PC-9 (cell line): ENCODE data around the gene BOLA1. TPM values are rescaled to one million over a fixed set of nuclear protein-coding genes. Genes with fewer than 3 reads are reported as not detected.
A peak's percentile ranks its signal among the peaks of the same experiment; 100 is the strongest.
"Not testable (repeated sequence)": the region's sequence is repeated elsewhere in the genome, so short reads cannot be mapped to it uniquely, and the experiment has no call there.

Experiments used
- BruUV-seq: library from RNA; stranded (reverse); fragments of 400-500 nt; replicated peaks from 2 replicates; lab custom pipeline; 2021; lab: Mats Ljungman, UMichigan
- CTCF ChIA-PET: fragments of 300-600 bp; sonication (Branson Sonifier 250); formaldehyde crosslinking; loops from one replicate; lab custom pipeline; 2022; ENCODE audit warnings: antibody characterized with exemption; lab: Charles Lee
- POLR2A ChIA-PET: fragments of 300-600 bp; sonication (Branson Sonifier 250); formaldehyde crosslinking; loops from one replicate; lab custom pipeline; 2022; ENCODE audit warnings: antibody characterized with exemption; ENCODE audit not compliant: unreplicated experiment; lab: Charles Lee
- DNase-seq, 2 experiments: peaks; one replicate each; pipeline versions ENCODE4 v3.0.0 to v3.0.0-alpha.2; 2015 to 2022; ENCODE audit warnings: mixed read lengths in 1 of 2
- H2AFZ ChIP-seq: fragments of 200-600 bp; sonication (generic); 2 replicates; pipeline ENCODE4 v1.8.1; 2017; ENCODE audit warnings: antibody characterized with exemption
- H3F3A ChIP-seq: fragments of 200-600 bp; sonication (generic); 2 replicates; pipeline ENCODE4 v1.8.1; 2017; ENCODE audit warnings: antibody characterized with exemption, mild to moderate bottlenecking, low read depth; ENCODE audit not compliant: insufficient read depth
- H3K27ac ChIP-seq: fragments of 200-600 bp; sonication (generic); 2 replicates; pipeline ENCODE4 v1.6.1; 2016; ENCODE audit warnings: mixed run types
- H3K27me3 ChIP-seq: fragments of 200-600 bp; sonication (generic); 2 replicates; pipeline ENCODE4 v1.6.1; 2016; ENCODE audit warnings: low read depth, mixed run types; ENCODE audit not compliant: insufficient read depth
- H3K36me3 ChIP-seq: fragments of 200-600 bp; sonication (generic); 2 replicates; pipeline ENCODE4 v1.6.1; 2016; ENCODE audit warnings: low read depth, mixed run types
- H3K4me1 ChIP-seq: fragments of 200-600 bp; sonication (generic); replicated peaks from 2 replicates; pipeline ENCODE4 v1.6.1; 2016; ENCODE audit warnings: mixed run types; ENCODE audit not compliant: insufficient read depth
- H3K4me2 ChIP-seq: fragments of 200-600 bp; sonication (generic); 2 replicates; pipeline ENCODE4 v1.6.1; 2017; ENCODE audit warnings: mixed run types
- H3K4me3 ChIP-seq: fragments of 200-600 bp; sonication (generic); 2 replicates; pipeline ENCODE4 v1.6.1; 2016; ENCODE audit warnings: mixed run types
- H3K79me2 ChIP-seq: fragments of 200-600 bp; sonication (generic); 2 replicates; pipeline ENCODE4 v1.6.1; 2017; ENCODE audit warnings: low read depth, mixed run types
- H3K9me2 ChIP-seq: fragments of 200-600 bp; sonication (generic); 2 replicates; pipeline ENCODE4 v1.8.1; 2017; ENCODE audit warnings: mild to moderate bottlenecking; ENCODE audit not compliant: insufficient read depth
- H3K9me3 ChIP-seq: fragments of 200-600 bp; sonication (generic); 2 replicates; pipeline ENCODE4 v1.8.1; 2016; ENCODE audit warnings: low read depth; ENCODE audit not compliant: insufficient read depth
- H4K20me1 ChIP-seq: fragments of 200-600 bp; sonication (generic); 2 replicates; pipeline ENCODE4 v1.8.1; 2017; ENCODE audit not compliant: insufficient read depth
- EZH2 ChIP-seq: fragments of 200-600 bp; sonication (generic); IDR thresholded peaks from 2 replicates; pipeline ENCODE4 v1.8.0; 2017; ENCODE audit warnings: antibody characterized with exemption, low read depth
- intact Hi-C: fragments of 100-400 bp; cut with micrococcal nuclease; formaldehyde crosslinking; loops from one replicate; pipeline ENCODE4 v1.10.0; 2022; ENCODE audit not compliant: unreplicated experiment
- total RNA-seq: library from RNA; stranded (reverse); gene quantifications from 2 replicates; pipeline ENCODE4 v1.2.3, GENCODE V29; 2021
- TF ChIP-seq, protein P1 (sequence below): fragments of 200-600 bp; sonication (generic); conservative IDR thresholded peaks from 2 replicates; pipeline ENCODE4 v1.6.1; 2017; ENCODE audit warnings: mixed run types, antibody characterized with exemption, mild to moderate bottlenecking, moderate library complexity

The BOLA1 gene
- total RNA-seq, 1 experiment from 2014 or later = 16.2 TPM

- no peak overlapping the region for H2AFZ ChIP-seq
- no peaks in the 10 kb centered on the region for H3K79me2 ChIP-seq
- BruUV-seq = TSS peak; percentile 80
- H3K27ac ChIP-seq = peak overlapping the region; percentile 95
- no peaks in the 10 kb centered on the region for H4K20me1 ChIP-seq
- H3K36me3 ChIP-seq = no peaks in the 10 kb centered on the region
- H3K9me3 ChIP-seq = no peaks in the 10 kb centered on the region
- peak in 1 of 2 experiments; percentile 7 for DNase-seq
- intact Hi-C loops = loop anchor here (1.0 to 2.0 kb wide), 2 partner anchors 10 to 73 kb away; partner anchors contain the start of genes OTUD7B and SF3B4
- peak overlapping the region; percentile 81; the same call in 1 of the 2 replicates for H3K4me3 ChIP-seq
- H3K27me3 ChIP-seq = no peaks in the 10 kb centered on the region
- POLR2A ChIA-PET = interaction anchor here (0.6 to 1.1 kb wide), 4 partner anchors 12 to 293 kb away, joined by 3 to 33 read pairs (median 4); a partner anchor contains a TSS
- peaks cover 40% of the 10 kb centered on the region for H3K4me1 ChIP-seq
- H3K4me2 ChIP-seq = peak overlapping the region; percentile 89
- H3F3A ChIP-seq = peaks cover 52% of the 10 kb centered on the region
- CTCF ChIA-PET = interaction anchor here (0.7 kb wide), 1 partner anchor 254 kb away, joined by 3 read pairs; no protein-coding TSS in a partner anchor
- no peak for TF ChIP-seq EZH2
- H3K9me2 ChIP-seq = no peaks in the 10 kb centered on the region
Measured at GRCh38 chr1:149937759-149938158, 38.4 kb downstream of the BOLA1 start.

DNA sequence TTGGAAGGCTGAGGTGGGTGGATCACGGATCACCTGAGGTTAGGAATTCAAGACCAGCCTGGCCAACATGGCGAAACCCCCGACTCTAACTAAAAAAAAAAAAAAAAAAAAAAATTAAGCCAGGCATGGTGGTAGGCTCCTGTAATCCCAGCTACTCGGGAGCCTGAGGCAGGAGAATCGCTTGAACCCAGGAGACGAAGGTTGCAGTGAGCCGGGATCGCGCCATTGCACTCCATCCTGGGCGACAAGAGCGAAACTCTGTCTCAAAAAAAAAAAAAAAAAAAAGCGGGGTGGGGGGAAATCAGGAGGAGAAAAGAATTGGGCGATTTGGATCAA lies 39.3 kb downstream of the BOLA1 start:
- H3K27me3 ChIP-seq, H3K9me3 ChIP-seq, H3K79me2 ChIP-seq, H4K20me1 ChIP-seq, CTCF ChIA-PET, H3K9me2 ChIP-seq, H3K36me3 ChIP-seq, H2AFZ ChIP-seq, BruUV-seq: not testable (repeated sequence)
- Histone ChIP-seq H3K4me1 (peaks cover 40% of the 10 kb centered on the region), H3K4me2 (peak overlapping the region; percentile 89), H3K27ac (peak overlapping the region; percentile 95), H3K4me3 (peak overlapping the region; percentile 54), H3F3A (peaks cover 52% of the 10 kb centered on the region)
- intact Hi-C loops = loop anchor here (1.0 to 2.0 kb wide), 2 partner anchors 50 to 72 kb away; partner anchors contain the start of gene OTUD7B
- peak in 1 of 2 experiments; percentile 10 for DNase-seq
- POLR2A ChIA-PET = interaction anchor here (0.6 to 1.4 kb wide), 3 partner anchors 39 to 154 kb away, joined by 3 to 7 read pairs (median 7); a partner anchor contains a TSS

DNA sequence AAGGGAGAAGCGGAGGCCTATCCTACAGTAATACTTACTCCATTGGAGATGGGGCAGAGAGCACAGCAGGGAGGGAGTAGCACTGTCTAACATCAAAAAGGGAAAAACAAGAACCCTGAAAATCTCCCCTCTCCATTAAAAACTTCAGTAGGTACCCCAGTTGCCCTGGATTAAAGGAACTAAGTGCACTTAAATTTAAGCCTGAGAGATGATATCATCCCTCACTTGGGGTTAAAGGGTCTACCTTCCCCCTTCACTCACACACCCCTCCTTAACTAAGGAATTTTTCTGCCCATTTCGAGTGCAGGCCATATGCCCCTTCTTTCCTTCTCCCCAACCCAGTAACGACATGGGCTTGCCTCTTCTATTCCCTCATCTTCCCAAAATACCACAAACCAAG lies 41.1 kb downstream of the BOLA1 start:
- POLR2A ChIA-PET = interaction anchor here (0.6 to 1.0 kb wide), 3 partner anchors 10 to 112 kb away, joined by 3 to 19 read pairs (median 4); a partner anchor contains a TSS
- Histone ChIP-seq H3K79me2 (no peaks in the 10 kb centered on the region), H3K27ac (peak overlapping the region; percentile 95), H3K9me2 (no peaks in the 10 kb centered on the region), H2AFZ (no peak overlapping the region; the same call in 1 of the 2 replicates), H3K4me3 (peak overlapping the region; percentile 54; the same call in 1 of the 2 replicates), H3K4me1 (peaks cover 40% of the 10 kb centered on the region), H3K4me2 (peak overlapping the region; percentile 89), H3K27me3 (no peaks in the 10 kb centered on the region), H3K36me3 (0 out of 2 replicates have a peak, but pooled peaks cover 6% of the 10 kb centered on the region), H4K20me1 (no peaks in the 10 kb centered on the region), H3K9me3 (no peaks in the 10 kb centered on the region), H3F3A (peaks cover 52% of the 10 kb centered on the region)
- no peak for DNase-seq
- TF ChIP-seq, protein P1, sequence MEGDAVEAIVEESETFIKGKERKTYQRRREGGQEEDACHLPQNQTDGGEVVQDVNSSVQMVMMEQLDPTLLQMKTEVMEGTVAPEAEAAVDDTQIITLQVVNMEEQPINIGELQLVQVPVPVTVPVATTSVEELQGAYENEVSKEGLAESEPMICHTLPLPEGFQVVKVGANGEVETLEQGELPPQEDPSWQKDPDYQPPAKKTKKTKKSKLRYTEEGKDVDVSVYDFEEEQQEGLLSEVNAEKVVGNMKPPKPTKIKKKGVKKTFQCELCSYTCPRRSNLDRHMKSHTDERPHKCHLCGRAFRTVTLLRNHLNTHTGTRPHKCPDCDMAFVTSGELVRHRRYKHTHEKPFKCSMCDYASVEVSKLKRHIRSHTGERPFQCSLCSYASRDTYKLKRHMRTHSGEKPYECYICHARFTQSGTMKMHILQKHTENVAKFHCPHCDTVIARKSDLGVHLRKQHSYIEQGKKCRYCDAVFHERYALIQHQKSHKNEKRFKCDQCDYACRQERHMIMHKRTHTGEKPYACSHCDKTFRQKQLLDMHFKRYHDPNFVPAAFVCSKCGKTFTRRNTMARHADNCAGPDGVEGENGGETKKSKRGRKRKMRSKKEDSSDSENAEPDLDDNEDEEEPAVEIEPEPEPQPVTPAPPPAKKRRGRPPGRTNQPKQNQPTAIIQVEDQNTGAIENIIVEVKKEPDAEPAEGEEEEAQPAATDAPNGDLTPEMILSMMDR = no peak
- TF ChIP-seq EZH2 = no peak
- CTCF ChIA-PET = no interaction called here
- BruUV-seq = no TSS peak
- intact Hi-C loops = no loop called here

DNA sequence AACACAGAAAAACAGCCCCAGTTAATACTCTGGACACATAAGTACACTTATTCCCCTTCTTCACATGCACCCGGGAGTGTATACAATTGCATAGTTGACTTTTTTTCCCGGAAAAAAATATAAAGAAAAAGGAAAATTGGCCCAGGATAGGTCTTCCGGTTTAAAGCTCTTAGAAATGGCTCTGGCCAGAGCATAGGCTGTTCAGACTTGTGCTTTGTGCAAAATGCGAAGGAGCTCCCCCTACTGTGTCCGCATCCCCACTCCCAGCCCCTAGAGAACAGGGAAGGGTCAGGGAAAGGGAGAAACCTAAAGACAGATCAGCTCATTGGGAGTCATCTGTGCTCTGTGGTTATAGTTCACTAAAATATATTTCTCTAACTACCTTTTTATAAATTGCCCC lies 42.8 kb downstream of the BOLA1 start:
- intact Hi-C loops = no loop called here
- no peaks in the 10 kb centered on the region for H3K27me3 ChIP-seq
- H3F3A ChIP-seq = peaks cover 46% of the 10 kb centered on the region
- no peak for DNase-seq
- CTCF ChIA-PET = no interaction called here
- H3K36me3 ChIP-seq = peaks cover 10% of the 10 kb centered on the region; the same call in 1 of the 2 replicates
- H3K9me3 ChIP-seq = no peaks in the 10 kb centered on the region
- no TSS peak for BruUV-seq
- POLR2A ChIA-PET = no interaction called here
- no peaks in the 10 kb centered on the region for H3K9me2 ChIP-seq
- no peaks in the 10 kb centered on the region for H4K20me1 ChIP-seq
- no peak overlapping the region for H2AFZ ChIP-seq
- H3K79me2 ChIP-seq = no peaks in the 10 kb centered on the region
- no peak overlapping the region for H3K4me3 ChIP-seq
- H3K27ac ChIP-seq = no peak overlapping the region
- TF ChIP-seq, protein P1 = no peak
- no peak for TF ChIP-seq EZH2
- H3K4me1 ChIP-seq = peaks cover 31% of the 10 kb centered on the region
- no peak overlapping the region for H3K4me2 ChIP-seq
